CD4-positive, alpha-beta memory T cell (primary cell): Measurements from ENCODE around the gene ZNF582. TPM values are rescaled to one million over a fixed set of nuclear protein-coding genes. Genes with fewer than 3 reads are reported as not detected.
"Not testable (repeated sequence)": the region's sequence is repeated elsewhere in the genome, so short reads cannot be mapped to it uniquely, and the experiment has no call there.

ENCODE experiments used
- CTCF ChIA-PET: fragments of 350-600 bp; sonication (Branson Sonifier 250); formaldehyde crosslinking; loops from one replicate; lab custom pipeline; 2021; ENCODE audit warnings: inconsistent platforms; ENCODE audit not compliant: partially characterized antibody; lab: Charles Lee
- POLR2A ChIA-PET: fragments of 350-600 bp; sonication (Branson Sonifier 250); formaldehyde crosslinking; loops from one replicate; lab custom pipeline; 2021; ENCODE audit not compliant: partially characterized antibody; lab: Charles Lee
- DNase-seq, 5 donors: peaks; one replicate each; pipeline versions ENCODE4 v3.0.0 to v3.0.0-alpha.2; 2020 to 2022; ENCODE audit warnings: mixed read lengths in 1 of 5
- H3K27ac ChIP-seq: one replicate; pipeline ENCODE4 v1.7.0; 2013; ENCODE audit warnings: low read depth, low read length
- H3K27me3 ChIP-seq: 2 replicates; pipeline ENCODE4 v1.7.0; 2013; ENCODE audit warnings: mild to moderate bottlenecking, low read length, moderate library complexity; ENCODE audit not compliant: insufficient read depth
- H3K36me3 ChIP-seq: 2 replicates; pipeline ENCODE4 v1.7.0; 2013; ENCODE audit warnings: mild to moderate bottlenecking, low read length, moderate library complexity; ENCODE audit not compliant: insufficient read depth
- H3K4me1 ChIP-seq: 2 replicates; pipeline ENCODE4 v1.7.0; 2013; ENCODE audit warnings: mild to moderate bottlenecking, low read length, moderate library complexity; ENCODE audit not compliant: insufficient read depth
- H3K4me3 ChIP-seq, 2 donors: one replicate each; pipeline ENCODE4 v1.7.0; 2013; ENCODE audit warnings: low read length in 2 of 2, mild to moderate bottlenecking in 1 of 2
- H3K9me3 ChIP-seq, 2 donors: one replicate each; pipeline ENCODE4 v1.7.0; 2013; ENCODE audit warnings: low read length in 2 of 2, control low read depth in 1 of 2; ENCODE audit not compliant: control insufficient read depth in 1 of 2
- H3K27ac Mint-ChIP-seq, 7 donors: one replicate each; pipeline ENCODE4 v1.8.0; 2020 to 2021; ENCODE audit warnings: mixed read lengths in 7 of 7, mild to moderate bottlenecking in 6 of 7, inconsistent platforms in 3 of 7, moderate library complexity in 3 of 7
- H3K27me3 Mint-ChIP-seq, 2 donors: one replicate each; pipeline ENCODE4 v1.8.0; 2020 to 2021; ENCODE audit warnings: mixed read lengths in 2 of 2
- H3K36me3 Mint-ChIP-seq, 2 donors: one replicate each; pipeline ENCODE4 v1.8.0; 2020 to 2021; ENCODE audit warnings: mixed read lengths in 2 of 2, inconsistent platforms in 1 of 2, mild to moderate bottlenecking in 1 of 2
- H3K4me1 Mint-ChIP-seq, 4 donors: one replicate each; pipeline ENCODE4 v1.8.0; 2020 to 2021; ENCODE audit warnings: mixed read lengths in 4 of 4, mild to moderate bottlenecking in 1 of 4
- H3K4me3 Mint-ChIP-seq, 8 donors: one replicate each; pipeline ENCODE4 v1.8.0; 2020 to 2021; ENCODE audit warnings: mixed read lengths in 8 of 8, mild to moderate bottlenecking in 7 of 8, moderate library complexity in 6 of 8, inconsistent platforms in 3 of 8
- H3K9me3 Mint-ChIP-seq, 8 donors: one replicate each; pipeline ENCODE4 v1.8.0; 2020 to 2021; ENCODE audit warnings: mixed read lengths in 8 of 8, mild to moderate bottlenecking in 5 of 8, inconsistent platforms in 3 of 8, moderate library complexity in 1 of 8
- intact Hi-C: fragments of 100-400 bp; cut with micrococcal nuclease; formaldehyde crosslinking; loops from one replicate; pipeline ENCODE4 v1.15.1; 2023
- polyA plus RNA-seq, 2 donors: library from polyadenylated mRNA; unstranded; fragments of 300-500 nt; fragmentation: Illumina TruSeq; gene quantifications; one replicate each; pipeline ENCODE4 v1.2.3, GENCODE V29; 2021
- total RNA-seq, 2 experiments: library from RNA; stranded (reverse); gene quantifications; one replicate each; pipeline ENCODE4 v1.2.3, GENCODE V29; 2021

The ZNF582 gene
- total and polyA plus RNA-seq, 4 experiments from 2014 or later = 3.0 to 7.8 (median 6.9) TPM

DNA sequence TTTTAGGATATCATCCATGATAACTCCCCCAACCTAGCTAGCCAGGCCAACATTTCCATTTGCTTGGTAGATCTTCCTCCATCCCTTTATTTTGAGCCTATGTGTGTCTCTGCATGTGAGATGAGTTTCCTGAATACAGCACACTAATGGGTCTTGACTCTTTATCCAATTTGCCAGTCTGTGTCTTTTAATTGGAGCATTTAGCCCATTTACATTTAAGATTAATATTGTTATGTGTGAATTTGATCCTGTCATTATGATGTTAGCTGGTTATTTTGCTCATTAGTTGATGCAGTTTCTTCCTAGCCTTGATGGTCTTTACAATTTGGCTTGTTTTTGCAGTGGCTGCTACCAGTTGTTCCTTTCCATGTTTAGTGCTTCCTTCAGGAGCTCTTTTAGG is 58.0 kb downstream of the ZNF582 start:
- H3K36me3 ChIP-seq, H3K4me3 ChIP-seq, H3K4me3 Mint-ChIP-seq, H3K4me1 ChIP-seq, H3K27ac Mint-ChIP-seq, H3K27me3 ChIP-seq, H3K27ac ChIP-seq, intact Hi-C loops, H3K4me1 Mint-ChIP-seq, H3K9me3 ChIP-seq, H3K36me3 Mint-ChIP-seq, DNase-seq, POLR2A ChIA-PET, H3K27me3 Mint-ChIP-seq: not testable (repeated sequence)
- H3K9me3 Mint-ChIP-seq = peaks cover 0 to 18% (median 7%) of the 10 kb centered on the region in 8 donors
- CTCF ChIA-PET = interaction anchor here (1.0 to 3.9 kb wide), 3 partner anchors 21 to 269 kb away, joined by 4 to 78 read pairs (median 22); partner anchors contain the start of gene ZSCAN5A

DNA sequence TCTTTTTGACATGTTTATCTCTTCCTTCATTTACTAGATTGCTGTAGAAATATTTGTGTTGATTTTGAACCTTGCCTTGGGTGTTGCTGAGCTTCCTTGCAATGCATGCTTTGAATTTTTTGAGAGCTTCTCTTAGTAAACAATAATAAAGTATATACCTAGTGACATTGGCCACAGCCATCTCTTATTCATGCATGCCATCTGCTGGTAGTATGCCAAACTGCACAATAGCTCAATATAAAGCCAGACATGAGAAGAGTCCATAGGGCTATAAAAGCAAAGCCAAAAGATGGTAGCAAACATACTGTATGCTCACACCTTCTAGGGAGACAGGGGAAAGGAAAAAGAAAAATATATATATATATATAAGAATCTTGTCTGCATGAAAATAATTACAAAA is 59.8 kb downstream of the ZNF582 start:
- Mint-ChIP-seq H3K4me1 (no peaks in the 10 kb centered on the region), H3K9me3 (peaks cover 0 to 15% (median 6%) of the 10 kb centered on the region in 8 donors), H3K27me3 (peaks cover 3 to 6% of the 10 kb centered on the region in 2 donors), H3K4me3 (no peak overlapping the region), H3K27ac (no peak overlapping the region), H3K36me3 (no peaks in the 10 kb centered on the region)
- CTCF ChIA-PET = interaction anchor here (0.6 to 3.9 kb wide), 16 partner anchors 10 to 477 kb away, joined by 3 to 78 read pairs (median 4); no protein-coding TSS in a partner anchor
- intact Hi-C loops = loop anchor here (1.0 kb wide), 2 partner anchors 80 to 267 kb away; no protein-coding TSS in a partner anchor
- Histone ChIP-seq H3K4me1 (no peaks in the 10 kb centered on the region), H3K27ac (no peak overlapping the region), H3K27me3 (no peaks in the 10 kb centered on the region), H3K4me3 (no peak overlapping the region), H3K9me3 (no peaks in the 10 kb centered on the region), H3K36me3 (no peaks in the 10 kb centered on the region)
- POLR2A ChIA-PET = interaction anchor here (1.1 kb wide), 1 partner anchor 80 kb away, joined by 3 read pairs; no protein-coding TSS in a partner anchor
- DNase-seq = peak in 4 of 5 donors; percentile 29 to 40 (median 40)

Other genes with a start within 250 kb of the ZNF582 start
- gene GALP, start 217.5 kb downstream of the ZNF582 start, total RNA-seq = not detected
- not detected for gene GALP, start 217.5 kb downstream of the ZNF582 start, polyA plus RNA-seq
- gene ZSCAN5B, start 195.8 kb downstream of the ZNF582 start, total RNA-seq = not detected
- gene ZSCAN5B, start 195.8 kb downstream of the ZNF582 start, polyA plus RNA-seq = not detected
- gene ZSCAN5C, start 191.3 kb downstream of the ZNF582 start, total RNA-seq = not detected
- not detected for gene ZSCAN5C, start 191.3 kb downstream of the ZNF582 start, polyA plus RNA-seq
- not detected for gene EDDM13, start 120.8 kb downstream of the ZNF582 start, total RNA-seq
- 1 to 10 TPM in 1 of 2 donors, not detected in 1; 1.6 TPM for gene EDDM13, start 120.8 kb downstream of the ZNF582 start, polyA plus RNA-seq
- 10 to 100 TPM; 12.2 to 14.6 TPM for gene ZSCAN5A, start 78.7 kb downstream of the ZNF582 start, total RNA-seq
- gene ZSCAN5A, start 78.7 kb downstream of the ZNF582 start, polyA plus RNA-seq = 1 to 10 TPM; 9.7 to 9.8 TPM
- 10 to 100 TPM in 1 of 2 experiments, 1 to 10 TPM in 1; 9.2 to 14.4 TPM for gene ZNF583, start 10.8 kb upstream of the ZNF582 start, total RNA-seq
- gene ZNF583, start 10.8 kb upstream of the ZNF582 start, polyA plus RNA-seq = 10 to 100 TPM; 10.2 to 16.5 TPM
- under 1 TPM in 1 of 2 experiments, not detected in 1; 0.15 TPM for gene ZNF667, start 83.8 kb upstream of the ZNF582 start, total RNA-seq
- under 1 TPM; 0.09 to 0.23 TPM for gene ZNF667, start 83.8 kb upstream of the ZNF582 start, polyA plus RNA-seq
- 1 to 10 TPM; 1.1 to 1.7 TPM for gene ZNF471, start 114.3 kb upstream of the ZNF582 start, total RNA-seq
- gene ZNF471, start 114.3 kb upstream of the ZNF582 start, polyA plus RNA-seq = under 1 TPM; 0.31 to 0.89 TPM
- gene ZFP28, start 145.4 kb upstream of the ZNF582 start, total RNA-seq = 1 to 10 TPM; 8.3 to 8.8 TPM
- 1 to 10 TPM; 1.5 to 3.0 TPM for gene ZFP28, start 145.4 kb upstream of the ZNF582 start, polyA plus RNA-seq
- 1 to 10 TPM; 4.9 to 5.0 TPM for gene ZNF470, start 173.9 kb upstream of the ZNF582 start, total RNA-seq
- 1 to 10 TPM; 1.2 to 2.7 TPM for gene ZNF470, start 173.9 kb upstream of the ZNF582 start, polyA plus RNA-seq
- gene ZNF71, start 201.8 kb upstream of the ZNF582 start, total RNA-seq = 1 to 10 TPM; 8.2 to 8.3 TPM
- gene ZNF71, start 201.8 kb upstream of the ZNF582 start, polyA plus RNA-seq = 10 to 100 TPM in 1 of 2 donors, 1 to 10 TPM in 1; 7.1 to 13.7 TPM
- gene SMIM17, start 249.6 kb upstream of the ZNF582 start, total RNA-seq = not detected
- gene SMIM17, start 249.6 kb upstream of the ZNF582 start, polyA plus RNA-seq = not detected